ENCODE data around the gene GRAPL. TPM values are rescaled to one million over a fixed set of nuclear protein-coding genes. Genes with fewer than 3 reads are reported as not detected.
"Not testable (repeated sequence)": the region's sequence is repeated elsewhere in the genome, so short reads cannot be mapped to it uniquely, and the experiment has no call there.

GRAPL gene
- total and polyA plus RNA-seq, 4 experiments from 2014 or later: 1.5 to 74.6 (median 34.1) TPM

DNA sequence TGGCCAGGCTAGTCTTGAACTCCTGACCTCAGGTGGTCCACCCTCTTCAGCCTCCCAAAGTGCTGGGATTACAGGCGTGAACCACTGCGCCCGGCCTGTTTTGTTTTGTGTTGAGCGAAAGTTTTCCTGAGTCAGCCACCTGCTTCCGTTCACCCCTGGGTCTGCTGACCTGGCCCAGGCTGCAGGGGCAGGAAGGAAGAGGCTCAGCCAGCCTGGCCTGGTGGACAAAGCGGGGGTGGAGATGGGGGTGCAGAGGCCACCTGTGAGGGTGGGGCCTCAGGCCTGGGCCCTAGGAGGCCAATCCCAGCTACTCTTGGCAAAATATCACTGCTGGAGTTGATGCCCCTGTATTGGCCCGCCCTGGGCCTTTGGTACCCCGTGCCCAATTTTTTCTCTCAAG, 3.7 kb downstream of the GRAPL start:
- intact Hi-C loops (cut with micrococcal nuclease); H3K27me3 Mint-ChIP-seq; H3K36me3 ChIP-seq (ENCODE audit: insufficient read depth, low read length); DNase-seq; H3K9me3 ChIP-seq (ENCODE audit: control insufficient read depth in 1 of 2, low read length in 2 of 2); H3K4me3 ChIP-seq (ENCODE audit: low read length in 2 of 2); H3K27me3 ChIP-seq (ENCODE audit: insufficient read depth, low read length); H3K36me3 Mint-ChIP-seq; H3K4me1 ChIP-seq (ENCODE audit: insufficient read depth, low read length); H3K27ac Mint-ChIP-seq; CTCF ChIA-PET (ENCODE audit: partially characterized antibody); H3K27ac ChIP-seq (ENCODE audit: low read depth, low read length); H3K4me1 Mint-ChIP-seq; POLR2A ChIA-PET (ENCODE audit: partially characterized antibody); H3K4me3 Mint-ChIP-seq; H3K9me3 Mint-ChIP-seq: not testable (repeated sequence)

DNA sequence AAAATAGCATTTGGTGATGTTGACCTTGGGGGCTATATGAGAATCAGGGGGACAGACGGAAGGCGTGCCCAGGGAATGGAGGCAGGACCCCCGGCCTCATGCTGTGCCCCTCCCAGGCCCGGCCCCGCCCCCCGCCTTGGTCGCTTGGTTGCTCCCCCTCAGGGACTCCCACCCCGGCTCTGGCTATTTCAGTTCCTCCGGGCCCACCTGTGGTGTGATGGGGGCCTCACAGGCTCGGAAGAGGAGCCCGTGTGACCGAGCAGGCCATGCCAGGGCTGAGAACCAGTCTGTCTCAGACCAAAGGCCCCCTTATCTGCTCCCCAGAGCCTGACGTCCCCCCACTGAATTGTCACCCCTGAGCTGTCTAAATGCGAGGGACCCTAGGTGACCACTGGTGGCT, 4.4 kb downstream of the GRAPL start:
- H3K4me3 ChIP-seq (ENCODE audit: low read length in 2 of 2); H3K27me3 ChIP-seq (ENCODE audit: insufficient read depth, low read length); H3K36me3 ChIP-seq (ENCODE audit: insufficient read depth, low read length); H3K9me3 Mint-ChIP-seq; H3K4me3 Mint-ChIP-seq; intact Hi-C loops (cut with micrococcal nuclease); H3K9me3 ChIP-seq (ENCODE audit: control insufficient read depth in 1 of 2, low read length in 2 of 2); H3K4me1 ChIP-seq (ENCODE audit: insufficient read depth, low read length); POLR2A ChIA-PET (ENCODE audit: partially characterized antibody); H3K27ac ChIP-seq (ENCODE audit: low read depth, low read length); H3K27me3 Mint-ChIP-seq; H3K36me3 Mint-ChIP-seq; CTCF ChIA-PET (ENCODE audit: partially characterized antibody); H3K4me1 Mint-ChIP-seq; DNase-seq; H3K27ac Mint-ChIP-seq: not testable (repeated sequence)

DNA sequence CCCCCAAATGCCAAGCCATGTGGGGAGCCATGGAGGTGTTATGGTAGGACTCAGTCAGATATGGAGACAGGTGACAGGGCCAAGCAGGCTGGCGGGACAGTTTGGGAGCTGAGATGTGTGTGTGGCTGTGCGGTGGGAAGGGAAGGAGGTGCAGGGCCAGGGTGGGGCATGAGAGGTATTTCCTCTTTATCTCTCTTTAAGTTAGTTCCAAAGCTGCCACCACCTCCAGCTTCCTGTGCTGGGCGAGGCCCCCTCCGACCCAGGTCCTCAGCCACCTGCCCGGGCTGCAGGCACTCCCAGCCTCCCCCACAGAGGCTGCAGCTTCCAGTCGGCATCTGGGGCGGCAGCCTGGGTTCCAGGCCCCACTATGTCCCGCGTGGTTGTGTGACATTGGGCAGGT, 6.4 kb downstream of the GRAPL start:
- H3K9me3 Mint-ChIP-seq; intact Hi-C loops (cut with micrococcal nuclease); H3K27me3 Mint-ChIP-seq: not testable (repeated sequence)

DNA sequence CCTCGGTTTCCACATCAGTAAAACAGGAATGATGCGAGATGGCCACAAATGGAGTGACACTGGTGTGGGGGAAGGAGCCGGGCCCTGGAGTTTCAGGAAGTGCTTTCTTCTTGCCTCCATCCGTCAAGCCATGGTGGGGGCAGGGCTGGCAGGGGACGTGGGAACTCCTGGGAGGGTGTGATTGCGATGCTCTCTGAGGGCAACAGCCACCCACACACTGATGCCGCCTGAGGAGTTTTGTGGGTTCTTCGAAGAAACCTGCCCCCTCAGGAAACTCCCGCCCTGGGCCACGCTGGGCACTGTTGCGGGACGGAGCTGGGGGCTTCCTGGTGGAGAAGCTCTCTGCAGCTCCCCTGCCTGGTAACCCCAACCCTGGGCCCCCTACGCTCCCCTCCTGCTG, 8.0 kb downstream of the GRAPL start:
- H3K27ac Mint-ChIP-seq; H3K27me3 Mint-ChIP-seq; H3K4me3 ChIP-seq (ENCODE audit: low read length in 2 of 2); H3K4me1 Mint-ChIP-seq; H3K36me3 Mint-ChIP-seq; H3K9me3 Mint-ChIP-seq; H3K27ac ChIP-seq (ENCODE audit: low read depth, low read length); intact Hi-C loops (cut with micrococcal nuclease); H3K36me3 ChIP-seq (ENCODE audit: insufficient read depth, low read length); DNase-seq; H3K4me1 ChIP-seq (ENCODE audit: insufficient read depth, low read length); H3K9me3 ChIP-seq (ENCODE audit: control insufficient read depth in 1 of 2, low read length in 2 of 2); H3K4me3 Mint-ChIP-seq; CTCF ChIA-PET (ENCODE audit: partially characterized antibody); POLR2A ChIA-PET (ENCODE audit: partially characterized antibody); H3K27me3 ChIP-seq (ENCODE audit: insufficient read depth, low read length): not testable (repeated sequence)

More for the DNA sequence above, 6.4 kb downstream of the GRAPL start:
- H3K27ac Mint-ChIP-seq; H3K4me3 ChIP-seq (ENCODE audit: low read length in 2 of 2); H3K9me3 ChIP-seq (ENCODE audit: control insufficient read depth in 1 of 2, low read length in 2 of 2); H3K36me3 Mint-ChIP-seq; DNase-seq; H3K27me3 ChIP-seq (ENCODE audit: insufficient read depth, low read length); POLR2A ChIA-PET (ENCODE audit: partially characterized antibody); CTCF ChIA-PET (ENCODE audit: partially characterized antibody); H3K27ac ChIP-seq (ENCODE audit: low read depth, low read length); H3K36me3 ChIP-seq (ENCODE audit: insufficient read depth, low read length); H3K4me1 Mint-ChIP-seq; H3K4me3 Mint-ChIP-seq; H3K4me1 ChIP-seq (ENCODE audit: insufficient read depth, low read length): not testable (repeated sequence)

DNA sequence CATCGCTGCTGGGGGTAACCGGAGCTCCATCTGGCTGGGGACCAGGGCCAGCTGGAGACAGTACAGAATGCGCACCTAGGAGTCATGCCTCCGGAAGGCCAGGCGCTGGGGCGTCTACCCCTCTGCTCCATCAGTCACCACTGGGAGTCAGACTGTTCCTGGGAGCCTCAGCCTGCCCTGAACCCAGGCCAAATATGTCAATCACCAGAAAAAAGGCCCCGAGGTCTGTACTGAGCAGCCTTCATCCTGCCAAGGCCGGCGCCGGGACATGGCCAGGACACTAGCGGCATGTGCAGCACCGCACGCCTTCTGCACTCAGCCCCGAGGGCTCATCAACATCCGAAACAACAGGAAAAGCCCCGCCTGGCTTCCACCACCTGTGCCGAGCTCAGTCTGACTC, 8.7 kb downstream of the GRAPL start:
- H3K4me3 ChIP-seq (ENCODE audit: low read length in 2 of 2); H3K4me1 Mint-ChIP-seq; intact Hi-C loops (cut with micrococcal nuclease); H3K36me3 Mint-ChIP-seq; DNase-seq; H3K9me3 ChIP-seq (ENCODE audit: control insufficient read depth in 1 of 2, low read length in 2 of 2); H3K9me3 Mint-ChIP-seq; H3K27me3 Mint-ChIP-seq; H3K27ac ChIP-seq (ENCODE audit: low read depth, low read length); H3K36me3 ChIP-seq (ENCODE audit: insufficient read depth, low read length); POLR2A ChIA-PET (ENCODE audit: partially characterized antibody); H3K27ac Mint-ChIP-seq; H3K4me3 Mint-ChIP-seq; CTCF ChIA-PET (ENCODE audit: partially characterized antibody); H3K27me3 ChIP-seq (ENCODE audit: insufficient read depth, low read length); H3K4me1 ChIP-seq (ENCODE audit: insufficient read depth, low read length): not testable (repeated sequence)

DNA sequence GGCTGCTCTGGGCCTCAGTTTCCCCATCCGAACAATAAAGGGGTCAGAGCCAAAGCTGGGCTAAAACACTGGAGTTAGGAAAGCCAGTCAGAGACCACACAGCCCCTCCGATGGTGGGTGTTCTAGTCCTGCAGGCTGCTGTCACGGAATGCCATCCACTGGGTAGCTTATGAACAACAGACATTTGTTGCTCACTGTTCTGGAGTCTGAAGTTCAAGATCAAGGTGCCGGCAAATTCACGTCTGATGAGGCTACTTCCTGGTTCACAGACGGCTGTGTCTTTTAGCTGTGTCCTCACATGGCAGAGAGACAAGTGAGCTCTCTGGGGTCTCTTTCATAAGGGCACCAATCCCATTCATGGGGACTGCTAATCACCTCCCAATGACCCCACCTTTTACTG, 9.2 kb downstream of the GRAPL start:
- H3K27me3 ChIP-seq (ENCODE audit: insufficient read depth, low read length); DNase-seq; H3K4me3 Mint-ChIP-seq; H3K9me3 Mint-ChIP-seq; H3K27me3 Mint-ChIP-seq; H3K9me3 ChIP-seq (ENCODE audit: control insufficient read depth in 1 of 2, low read length in 2 of 2); H3K27ac Mint-ChIP-seq; H3K27ac ChIP-seq (ENCODE audit: low read depth, low read length); POLR2A ChIA-PET (ENCODE audit: partially characterized antibody); H3K36me3 Mint-ChIP-seq; H3K36me3 ChIP-seq (ENCODE audit: insufficient read depth, low read length); CTCF ChIA-PET (ENCODE audit: partially characterized antibody); H3K4me3 ChIP-seq (ENCODE audit: low read length in 2 of 2); H3K4me1 ChIP-seq (ENCODE audit: insufficient read depth, low read length); intact Hi-C loops (cut with micrococcal nuclease); H3K4me1 Mint-ChIP-seq: not testable (repeated sequence)

DNA sequence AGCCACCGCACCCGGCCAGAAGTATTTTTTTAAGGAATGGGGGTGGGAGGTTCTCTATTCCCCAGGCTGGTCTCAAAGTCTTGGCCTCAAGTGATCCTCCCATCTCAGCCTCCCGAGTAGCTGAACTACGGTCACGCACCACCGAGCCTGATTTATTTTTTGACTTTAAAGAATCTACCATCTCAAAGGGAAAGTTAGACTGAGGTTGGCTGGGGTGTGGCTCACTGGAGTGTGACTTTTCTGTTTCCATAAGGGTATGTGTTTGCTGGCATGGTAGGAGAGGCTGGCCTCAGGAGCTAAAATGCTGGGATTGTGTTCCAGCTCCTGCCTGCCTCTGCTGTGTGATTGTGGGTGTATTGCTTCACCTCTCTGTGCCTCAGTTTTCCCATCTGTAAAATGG, 10.6 kb downstream of the GRAPL start:
- DNase-seq; POLR2A ChIA-PET (ENCODE audit: partially characterized antibody); H3K4me1 Mint-ChIP-seq; H3K27ac Mint-ChIP-seq; H3K4me3 Mint-ChIP-seq; H3K4me3 ChIP-seq (ENCODE audit: low read length in 2 of 2); H3K27ac ChIP-seq (ENCODE audit: low read depth, low read length); H3K4me1 ChIP-seq (ENCODE audit: insufficient read depth, low read length); H3K36me3 Mint-ChIP-seq; H3K27me3 Mint-ChIP-seq; H3K27me3 ChIP-seq (ENCODE audit: insufficient read depth, low read length); H3K9me3 ChIP-seq (ENCODE audit: control insufficient read depth in 1 of 2, low read length in 2 of 2); CTCF ChIA-PET (ENCODE audit: partially characterized antibody); H3K36me3 ChIP-seq (ENCODE audit: insufficient read depth, low read length); intact Hi-C loops (cut with micrococcal nuclease); H3K9me3 Mint-ChIP-seq: not testable (repeated sequence)

DNA sequence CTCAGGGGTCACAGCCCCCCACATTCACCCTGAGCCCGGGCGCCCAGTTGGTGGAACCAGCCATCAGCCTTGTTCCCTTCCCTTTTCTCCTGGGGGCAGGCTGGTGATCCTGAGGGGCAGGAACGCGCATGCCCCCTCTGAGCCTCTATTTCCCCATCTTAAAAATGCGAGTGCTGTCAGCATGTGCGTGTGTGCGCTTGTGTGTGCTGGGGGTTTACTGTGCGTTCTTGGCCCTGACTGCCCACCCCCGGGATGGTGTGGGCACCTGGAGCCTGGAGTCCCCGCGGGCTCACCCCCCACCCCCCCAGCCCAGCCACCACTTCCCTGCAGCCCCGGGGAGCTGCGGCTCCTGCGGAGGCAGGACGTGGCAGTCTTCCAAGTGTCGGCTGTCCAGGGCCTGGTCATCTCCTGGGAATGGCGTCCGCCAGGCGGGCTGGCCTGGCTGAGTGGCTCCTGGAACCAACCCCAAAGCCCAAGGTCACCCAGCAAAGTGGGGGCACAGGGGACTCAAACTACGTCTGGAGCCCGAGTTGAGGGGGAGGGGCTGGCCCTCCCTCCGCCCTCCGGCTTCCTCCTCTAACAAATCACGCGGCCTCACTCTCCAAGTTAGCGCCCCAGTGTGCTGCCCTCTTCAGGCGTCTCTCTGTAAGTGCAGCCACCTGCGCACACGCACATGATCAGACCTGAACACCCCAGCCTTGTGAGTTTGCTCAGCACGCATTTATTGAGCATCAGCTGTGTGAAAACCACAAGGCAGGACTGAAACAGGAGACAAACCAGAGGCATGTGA, 14.2 kb downstream of the GRAPL start:
- DNase-seq; H3K4me1 Mint-ChIP-seq; H3K9me3 ChIP-seq (ENCODE audit: control insufficient read depth in 1 of 2, low read length in 2 of 2); H3K4me3 Mint-ChIP-seq; intact Hi-C loops (cut with micrococcal nuclease); H3K36me3 ChIP-seq (ENCODE audit: insufficient read depth, low read length); H3K27ac Mint-ChIP-seq; CTCF ChIA-PET (ENCODE audit: partially characterized antibody); POLR2A ChIA-PET (ENCODE audit: partially characterized antibody); H3K27me3 Mint-ChIP-seq; H3K36me3 Mint-ChIP-seq; H3K27ac ChIP-seq (ENCODE audit: low read depth, low read length); H3K4me3 ChIP-seq (ENCODE audit: low read length in 2 of 2); H3K4me1 ChIP-seq (ENCODE audit: insufficient read depth, low read length); H3K27me3 ChIP-seq (ENCODE audit: insufficient read depth, low read length); H3K9me3 Mint-ChIP-seq: not testable (repeated sequence)
